VCaP (cell line): ENCODE results near the gene ABCG4.
"Not testable (repeated sequence)": the region's sequence is repeated elsewhere in the genome, so short reads cannot be mapped to it uniquely, and the experiment has no call there.

ENCODE experiments used
- H3K27ac ChIP-seq: fragments of 450-650 bp; 2 replicates; pipeline ENCODE4 v1.5.1; 2017
- CTCF ChIP-seq: fragments of 450-650 bp; conservative IDR thresholded peaks from 2 replicates; pipeline ENCODE4 v1.5.1; 2017; ENCODE audit warnings: mild to moderate bottlenecking, moderate library complexity

The ABCG4 gene

DNA sequence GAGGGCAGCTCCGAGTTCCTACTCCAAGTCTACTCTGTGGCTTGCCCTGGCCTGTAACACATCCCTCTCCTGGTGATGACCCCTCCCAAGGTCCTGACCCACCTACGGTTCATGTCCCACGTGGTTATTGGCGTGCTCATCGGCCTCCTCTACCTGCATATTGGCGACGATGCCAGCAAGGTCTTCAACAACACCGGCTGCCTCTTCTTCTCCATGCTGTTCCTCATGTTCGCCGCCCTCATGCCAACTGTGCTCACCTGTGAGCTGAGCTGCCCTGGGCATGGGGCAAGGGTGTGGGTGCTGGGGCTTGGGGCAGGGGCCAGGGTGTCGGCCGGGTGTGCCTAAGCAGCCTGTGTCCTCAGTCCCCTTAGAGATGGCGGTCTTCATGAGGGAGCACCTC is 9.6 kb downstream of the ABCG4 start:
- H3K27ac ChIP-seq = no peak overlapping the region
- no peak for TF ChIP-seq CTCF

DNA sequence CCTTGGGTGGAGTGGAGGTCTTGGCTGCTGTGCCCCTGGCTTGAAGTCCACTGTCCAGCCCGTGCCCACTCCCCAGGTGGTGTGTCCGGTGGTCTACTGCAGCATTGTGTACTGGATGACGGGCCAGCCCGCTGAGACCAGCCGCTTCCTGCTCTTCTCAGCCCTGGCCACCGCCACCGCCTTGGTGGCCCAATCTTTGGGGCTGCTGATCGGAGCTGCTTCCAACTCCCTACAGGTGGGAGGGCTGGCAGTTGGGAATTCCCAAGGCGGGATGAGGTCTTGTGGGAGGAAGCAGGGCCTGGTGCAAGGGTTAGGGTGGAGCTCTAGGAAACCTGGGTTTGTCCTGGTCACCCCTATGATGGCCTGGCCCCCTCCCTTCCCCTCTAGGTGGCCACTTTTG is 11.3 kb downstream of the ABCG4 start:
- no peak overlapping the region for H3K27ac ChIP-seq
- TF ChIP-seq CTCF = no peak

DNA sequence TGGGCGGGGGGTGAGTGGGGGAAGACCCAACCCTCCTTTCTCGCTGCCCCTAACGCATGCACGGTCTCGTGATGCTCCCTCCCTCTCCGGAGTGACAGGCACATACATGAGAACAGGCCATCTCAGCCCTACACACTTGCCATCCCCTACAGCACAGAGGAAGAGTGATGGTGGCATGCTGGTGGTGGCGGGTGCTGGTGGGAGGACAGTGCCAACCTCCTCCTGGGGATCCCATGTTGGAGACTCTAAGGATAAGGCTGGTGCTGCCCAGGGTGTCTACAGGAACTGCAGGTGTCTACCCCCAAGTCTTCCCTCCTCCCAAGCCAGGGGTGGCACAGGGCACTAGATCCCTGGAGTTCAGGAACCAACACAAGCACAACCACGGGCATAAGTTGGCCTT is 13.0 kb downstream of the ABCG4 start:
- no peak for TF ChIP-seq CTCF
- no peak overlapping the region for H3K27ac ChIP-seq

DNA sequence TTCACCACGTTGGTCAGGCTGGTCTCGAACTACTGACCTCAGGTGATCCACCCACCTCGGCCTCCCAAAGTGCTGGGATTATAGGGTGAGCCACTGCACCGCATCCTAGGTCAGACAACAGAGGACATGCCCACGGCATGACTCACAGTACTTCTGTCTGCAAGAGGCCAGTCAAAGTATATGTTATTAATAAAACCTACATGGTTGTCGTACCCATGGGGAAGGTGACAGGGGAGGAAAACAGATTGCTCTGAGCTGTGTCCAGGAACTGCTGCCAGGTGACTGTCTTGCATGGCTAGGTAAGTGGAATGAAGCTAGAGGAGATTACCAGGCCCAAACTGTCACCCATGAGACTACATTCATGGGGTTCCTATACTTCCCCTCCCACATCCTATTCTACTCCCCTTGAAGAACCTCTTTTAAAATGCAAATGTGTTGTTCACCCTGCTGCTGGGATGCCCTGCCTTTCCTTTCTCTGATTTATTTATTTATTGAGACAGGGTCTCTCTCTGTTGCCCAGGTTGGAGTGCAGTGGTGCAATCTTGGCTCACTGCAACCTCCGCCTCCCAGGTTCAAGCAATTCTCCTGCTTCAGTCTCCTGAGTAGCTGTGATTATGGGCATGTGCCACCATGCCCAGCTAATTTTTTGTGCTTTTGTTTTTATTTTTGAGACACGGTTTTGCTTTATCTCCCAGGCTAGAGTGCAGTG is 17.7 kb downstream of the ABCG4 start:
- TF ChIP-seq CTCF = no peak
- H3K27ac ChIP-seq = no peak overlapping the region

DNA sequence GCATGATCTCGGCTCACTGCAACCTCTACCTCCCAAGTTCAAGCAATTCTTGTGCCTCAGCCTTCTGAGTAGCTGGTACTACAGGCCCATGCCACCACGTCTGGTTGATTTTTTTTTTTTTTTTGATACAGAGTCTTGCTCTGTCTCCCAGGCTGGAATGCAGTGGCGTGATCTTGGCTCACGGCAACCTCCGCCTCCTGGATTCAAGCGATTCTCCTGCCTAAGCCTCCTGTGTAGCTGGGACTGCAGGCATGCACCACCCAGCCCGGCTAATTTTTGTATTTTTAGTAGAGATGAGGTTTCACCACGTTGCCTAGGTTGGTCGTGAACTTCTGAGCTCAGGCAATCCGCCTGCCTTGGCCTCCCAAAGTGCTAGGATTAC is 18.2 kb downstream of the ABCG4 start:
- H3K27ac ChIP-seq = not testable (repeated sequence)

- H3K27ac ChIP-seq = peak overlapping the region; percentile 88; the same call in 1 of the 2 replicates
- no peak for TF ChIP-seq CTCF
Measured at GRCh38 chr11:119167933-119168332, 19.1 kb downstream of the ABCG4 start.

- H3K27ac ChIP-seq = peak within 1 kb of the TSS; percentile 88
- TF ChIP-seq CTCF = peak; percentile 97
Measured at GRCh38 chr11:119168471-119169281, 19.8 kb downstream of the ABCG4 start, which contains the start of gene NLRX1. Gene NLRX1, plus strand, starts transcription at chr11:119168725. Its CDS starts 2,679 bp downstream, at chr11:119171404.

DNA sequence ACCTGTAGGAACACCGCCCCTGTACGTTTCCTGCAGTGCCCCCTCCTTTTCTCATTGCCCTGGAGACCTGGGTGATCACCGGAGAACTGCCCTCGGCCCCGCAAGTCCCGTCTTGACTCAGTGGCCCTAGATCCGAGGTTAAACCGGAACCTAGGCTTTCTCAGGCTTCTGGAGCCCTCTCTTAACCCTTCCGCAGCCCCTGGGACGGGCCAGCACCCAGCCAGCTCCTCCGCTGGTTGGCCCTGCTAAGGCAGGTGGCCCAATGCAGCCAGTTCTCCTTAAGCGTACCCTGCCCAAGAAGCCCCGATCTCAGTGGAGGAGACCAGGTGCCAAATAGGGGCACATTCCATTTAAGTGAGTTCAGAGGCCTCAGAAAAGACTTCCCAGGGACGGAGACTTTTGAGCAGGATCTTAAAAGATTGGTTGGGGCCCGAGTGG is 20.4 kb downstream of the ABCG4 start:
- H3K27ac ChIP-seq = peak overlapping the region; percentile 88
- no peak for TF ChIP-seq CTCF
